K562 (cell line): Measurements from ENCODE around the gene WNK2. TPM values are rescaled to one million over a fixed set of nuclear protein-coding genes. Genes with fewer than 3 reads are reported as not detected.

ENCODE experiments used
- ATAC-seq: fragments of 200-7000 bp; cut with Tn5 transposase; 3 replicates; pipeline ENCODE4 v1.9.1; 2020; ENCODE audit warnings: moderate library complexity
- BruUV-seq: library from RNA; stranded (reverse); fragments of 400-500 nt; replicated peaks from 2 replicates; lab custom pipeline; 2021; lab: Mats Ljungman, UMichigan
- CTCF ChIA-PET: fragments of 300-600 bp; formaldehyde crosslinking; extraction: SDS; loops from one replicate; lab custom pipeline; 2021; ENCODE audit warnings: low intra/inter-chr PET ratio; lab: Yijun Ruan, JAX
- POLR2A ChIA-PET: fragments of 300-600, 350-650 bp; sonication (Branson Sonifier 250); formaldehyde crosslinking; extraction: SDS; loops from one replicate; lab custom pipeline; 2021; ENCODE audit warnings: antibody characterized with exemption, inconsistent platforms; lab: Yijun Ruan, JAX
- DNase-seq, 4 experiments: peaks; one replicate each; pipeline versions ENCODE4 v3.0.0 to v3.0.0-alpha.2; 2011 to 2018; ENCODE audit warnings: low spot score in 3 of 4, mixed read lengths in 3 of 4; ENCODE audit errors: extremely low read depth in 1 of 4
- FAIRE-seq: peaks from 2 replicates; lab custom pipeline; 2011; peaks lifted over from hg19 to GRCh38; lab: Jason Lieb, UNC
- H2AFZ ChIP-seq: 2 replicates; pipeline ENCODE4 v1.6.0; 2011; ENCODE audit warnings: low read depth, low read length, control low read depth, inconsistent platforms
- H3K27ac ChIP-seq: fragments of 200-600 bp; 3 replicates; pipeline ENCODE4 v1.8.0; 2011; ENCODE audit warnings: low read depth, mild to moderate bottlenecking, control low read depth, inconsistent platforms, low read length, moderate library complexity, mixed read lengths; ENCODE audit errors: extremely low read depth
- H3K27me3 ChIP-seq, 2 experiments: fragments of 300-600 bp in 1 of 2; 2 replicates in 1 of 2; 3 replicates in 1 of 2; pipeline versions ENCODE4 v1.6.0 to v1.8.0; 2011; ENCODE audit warnings: inconsistent platforms in 2 of 2, low read length in 2 of 2, mild to moderate bottlenecking in 1 of 2, mixed read lengths in 1 of 2, moderate library complexity in 1 of 2; ENCODE audit not compliant: control insufficient read depth in 2 of 2, insufficient read depth in 2 of 2
- H3K36me3 ChIP-seq: fragments of 300-600 bp; 3 replicates; pipeline ENCODE4 v1.8.0; 2011; ENCODE audit warnings: mild to moderate bottlenecking, low read length, inconsistent platforms; ENCODE audit not compliant: control insufficient read depth, insufficient read depth
- H3K4me1 ChIP-seq, 2 experiments: fragments of 200-600 bp in 1 of 2; replicated peaks in 1 of 2; 2 replicates in 1 of 2; 3 replicates in 1 of 2; pipeline versions ENCODE4 v1.5.1 to v1.8.0; 2011; ENCODE audit warnings: inconsistent platforms in 2 of 2, low read length in 2 of 2, mild to moderate bottlenecking in 1 of 2, mixed read lengths in 1 of 2, moderate library complexity in 1 of 2; ENCODE audit not compliant: control insufficient read depth in 2 of 2, insufficient read depth in 2 of 2
- H3K4me2 ChIP-seq: 2 replicates; pipeline ENCODE4 v1.6.1; 2011; ENCODE audit warnings: low read length, control low read depth, inconsistent platforms, mixed read lengths; ENCODE audit not compliant: insufficient read depth
- H3K4me3 ChIP-seq: fragments of 200-600 bp; sonication (generic), shearing (Covaris generic); 2 replicates; pipeline ENCODE4 v1.5.1; 2016; ENCODE audit warnings: control low read depth, inconsistent platforms
- H3K79me2 ChIP-seq: fragments of 200-600 bp; 3 replicates; pipeline ENCODE4 v1.8.0; 2011; ENCODE audit warnings: low read length, inconsistent platforms; ENCODE audit not compliant: control insufficient read depth, insufficient read depth
- H3K9ac ChIP-seq, 2 experiments: 2 replicates each; pipeline versions ENCODE4 v1.6.0 to v1.6.1; 2011; ENCODE audit warnings: low read depth in 2 of 2, low read length in 2 of 2, control low read depth in 1 of 2, inconsistent platforms in 1 of 2, mild to moderate bottlenecking in 1 of 2, mixed read lengths in 1 of 2; ENCODE audit not compliant: insufficient read depth in 1 of 2
- H3K9me1 ChIP-seq: one replicate; pipeline ENCODE4 v1.6.0; 2011; ENCODE audit warnings: inconsistent platforms, mild to moderate bottlenecking, low read length, moderate library complexity; ENCODE audit not compliant: control insufficient read depth, insufficient read depth
- H3K9me3 ChIP-seq: replicated peaks from 2 replicates; pipeline ENCODE4 v1.5.1; 2011; ENCODE audit warnings: low read depth, low read length, inconsistent platforms; ENCODE audit not compliant: control insufficient read depth, insufficient read depth
- H4K20me1 ChIP-seq: replicated peaks from 2 replicates; pipeline ENCODE4 v1.6.1; 2011; ENCODE audit warnings: low read length, inconsistent platforms, mixed read lengths; ENCODE audit not compliant: control insufficient read depth, insufficient read depth
- JUND ChIP-seq, 2 experiments: IDR thresholded peaks; 2 replicates in 1 of 2; 3 replicates in 1 of 2; pipeline ENCODE4 v1.6.1; 2011; ENCODE audit warnings: borderline replicate concordance in 2 of 2, low read depth in 2 of 2, low read length in 2 of 2, improper control_type of control experiment in 1 of 2, missing biosample characterization in 1 of 2, missing genetic modification characterization in 1 of 2, missing genetic modification reagents in 1 of 2
- LEF1 ChIP-seq: fragments of 450-650 bp; IDR thresholded peaks from 2 replicates; pipeline ENCODE4 v1.6.1; 2016; ENCODE audit warnings: mild to moderate bottlenecking
- RBM25 ChIP-seq: fragments of 200-400 bp; formaldehyde crosslinking; IDR thresholded peaks from 2 replicates; pipeline ENCODE4 v1.6.1; 2018; ENCODE audit warnings: low read length, low read depth, moderate library complexity; ENCODE audit not compliant: severe bottlenecking
- RFX5 ChIP-seq: IDR thresholded peaks from 2 replicates; pipeline ENCODE4 v1.6.1; 2011; ENCODE audit warnings: low read depth, mild to moderate bottlenecking, improper control_type of control experiment, low read length
- TFAM ChIP-seq: fragments of 250-450 bp; sonication (Bioruptor Pico); conservative IDR thresholded peaks from 2 replicates; pipeline ENCODE4 v1.5.0; 2021; ENCODE audit warnings: mild to moderate bottlenecking, moderate library complexity
- TGIF2 ChIP-seq: sonication (generic); formaldehyde crosslinking; IDR thresholded peaks from 2 replicates; pipeline ENCODE4 v1.8.1; 2022; ENCODE audit warnings: mild to moderate bottlenecking, missing genetic modification reagents, moderate library complexity
- ZNF212 ChIP-seq: fragments of 450-650 bp; formaldehyde crosslinking; IDR thresholded peaks from 2 replicates; pipeline ENCODE4 v1.4.0; 2020; ENCODE audit warnings: mild to moderate bottlenecking
- WGBS: fragments of 100-300 bp; shearing (Covaris generic); methylation state at CpG from one replicate; pipeline ENCODE4 v1.1.6; 2016; ENCODE audit warnings: low coverage, mixed read lengths; ENCODE audit not compliant: insufficient coverage; ENCODE audit errors: missing lambda C conversion rate; 5-methylcytosine and 5-hydroxymethylcytosine counted together
- in situ Hi-C: fragments of 300-500 bp; cut with MboI; formaldehyde crosslinking; loops from 4 replicates; pipeline ENCODE4 v1.15.0; 2018; ENCODE audit warnings: inconsistent platforms, mixed read lengths
- intact Hi-C: fragments of 100-400 bp; cut with micrococcal nuclease; formaldehyde crosslinking; loops from 2 replicates; pipeline ENCODE4 v1.14.2; 2022
- polyA plus RNA-seq, 8 experiments: library from polyadenylated mRNA; depleted of rRNA in 4 of 8; stranded (reverse) in 5 of 8; unstranded in 3 of 8; fragments of >200 nt; fragmentation: Nextera tagmentation in 2 of 8; fragmentation: Illumina TruSeq in 1 of 8; extraction: Ambion mirVana in 2 of 8; extraction: Trizol in 1 of 8; gene quantifications; 2 replicates each; pipeline versions ENCODE4 v1.2.1 to v1.2.3, GENCODE V29; 2011 to 2014; ENCODE audit warnings: inconsistent platforms in 1 of 8, missing spikeins in 1 of 8
- total RNA-seq, 7 experiments: library from RNA; depleted of rRNA in 6 of 7; stranded (reverse); fragments of >200 nt in 6 of 7; fragmentation: Illumina TruSeq in 2 of 7; extraction: Trizol in 2 of 7; gene quantifications; 2 replicates each; pipeline versions ENCODE4 v1.2.1 to v1.2.3, GENCODE V29; 2011 to 2021; ENCODE audit warnings: low replicate concordance in 1 of 7
- TF ChIP-seq, protein P1 (sequence below): fragments of 150-350 bp; conservative IDR thresholded peaks from 2 replicates; pipeline ENCODE4 v1.6.1; 2014; ENCODE audit warnings: low read length
- TF ChIP-seq, protein P2 (sequence below): fragments of 450-650 bp; IDR thresholded peaks from 2 replicates; pipeline ENCODE4 v1.6.1; 2014; ENCODE audit warnings: low read depth, mild to moderate bottlenecking, moderate library complexity, borderline replicate concordance
- TF ChIP-seq, protein P3 (sequence below), 2 experiments: fragments of 450-650 bp in 1 of 2; sonication (generic) in 1 of 2; formaldehyde crosslinking; conservative IDR thresholded peaks; 2 replicates each; pipeline versions ENCODE4 v1.4.0 to v1.8.1; 2020 to 2022; ENCODE audit warnings: mild to moderate bottlenecking in 1 of 2, missing genetic modification reagents in 1 of 2
- TF ChIP-seq, protein P4 (sequence below): fragments of 450-650 bp; formaldehyde crosslinking; IDR thresholded peaks from 2 replicates; pipeline ENCODE4 v1.4.0; 2022; ENCODE audit warnings: missing genetic modification characterization
- TF ChIP-seq, protein P5 (sequence below), 3 experiments: fragments of 200-800 bp in 1 of 3; sonication (Bioruptor generic) in 1 of 3; sonication (generic) in 1 of 3; formaldehyde crosslinking in 1 of 3; IDR thresholded peaks; 2 replicates each; pipeline versions ENCODE4 v1.6.1 to v1.8.0; 2016 to 2022; ENCODE audit warnings: mild to moderate bottlenecking in 2 of 3, missing compliant biosample characterization in 2 of 3, missing genetic modification characterization in 2 of 3, missing genetic modification reagents in 1 of 3

Gene WNK2
- total and polyA plus RNA-seq, 9 of the 15 experiments (the other 6 are each of a cell fraction or from before 2014, with no cell fraction given), result 0.36 to 3.3 (median 0.64) TPM; not detected in 2

DNA sequence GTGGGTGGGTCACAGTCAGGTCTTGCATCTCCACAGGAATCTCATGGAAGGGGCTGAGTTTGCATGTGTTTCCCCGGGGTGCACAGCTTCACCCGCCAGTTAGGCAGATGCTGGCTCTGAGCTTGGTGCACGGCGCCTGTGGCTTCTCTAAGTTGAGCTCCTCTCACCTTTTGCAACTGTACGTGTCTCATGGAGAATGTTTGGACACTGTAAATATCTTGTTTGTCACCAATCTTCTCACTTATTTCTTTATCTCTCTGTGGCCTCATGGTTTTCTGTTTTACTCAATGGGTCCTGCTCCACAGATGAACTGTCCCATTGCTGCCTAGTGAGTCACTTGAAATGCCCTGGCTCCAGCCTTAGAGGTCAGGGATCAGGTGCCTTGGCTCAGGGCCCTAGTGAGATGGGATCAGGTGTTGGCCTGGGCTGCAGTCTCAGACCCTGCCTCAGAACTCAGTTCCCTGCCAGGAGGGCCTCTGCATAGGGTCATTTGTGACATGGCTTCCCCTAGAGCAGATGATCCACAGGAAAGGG is 61.6 kb downstream of the WNK2 start (continued):
- TF ChIP-seq, protein P1, sequence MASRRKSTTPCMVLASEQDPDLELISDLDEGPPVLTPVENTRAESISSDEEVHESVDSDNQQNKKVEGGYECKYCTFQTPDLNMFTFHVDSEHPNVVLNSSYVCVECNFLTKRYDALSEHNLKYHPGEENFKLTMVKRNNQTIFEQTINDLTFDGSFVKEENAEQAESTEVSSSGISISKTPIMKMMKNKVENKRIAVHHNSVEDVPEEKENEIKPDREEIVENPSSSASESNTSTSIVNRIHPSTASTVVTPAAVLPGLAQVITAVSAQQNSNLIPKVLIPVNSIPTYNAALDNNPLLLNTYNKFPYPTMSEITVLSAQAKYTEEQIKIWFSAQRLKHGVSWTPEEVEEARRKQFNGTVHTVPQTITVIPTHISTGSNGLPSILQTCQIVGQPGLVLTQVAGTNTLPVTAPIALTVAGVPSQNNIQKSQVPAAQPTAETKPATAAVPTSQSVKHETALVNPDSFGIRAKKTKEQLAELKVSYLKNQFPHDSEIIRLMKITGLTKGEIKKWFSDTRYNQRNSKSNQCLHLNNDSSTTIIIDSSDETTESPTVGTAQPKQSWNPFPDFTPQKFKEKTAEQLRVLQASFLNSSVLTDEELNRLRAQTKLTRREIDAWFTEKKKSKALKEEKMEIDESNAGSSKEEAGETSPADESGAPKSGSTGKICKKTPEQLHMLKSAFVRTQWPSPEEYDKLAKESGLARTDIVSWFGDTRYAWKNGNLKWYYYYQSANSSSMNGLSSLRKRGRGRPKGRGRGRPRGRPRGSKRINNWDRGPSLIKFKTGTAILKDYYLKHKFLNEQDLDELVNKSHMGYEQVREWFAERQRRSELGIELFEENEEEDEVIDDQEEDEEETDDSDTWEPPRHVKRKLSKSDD, result no peak
- TF ChIP-seq RFX5 (no peak), RBM25 (no peak), TGIF2 (no peak)
- TF ChIP-seq, protein P2, sequence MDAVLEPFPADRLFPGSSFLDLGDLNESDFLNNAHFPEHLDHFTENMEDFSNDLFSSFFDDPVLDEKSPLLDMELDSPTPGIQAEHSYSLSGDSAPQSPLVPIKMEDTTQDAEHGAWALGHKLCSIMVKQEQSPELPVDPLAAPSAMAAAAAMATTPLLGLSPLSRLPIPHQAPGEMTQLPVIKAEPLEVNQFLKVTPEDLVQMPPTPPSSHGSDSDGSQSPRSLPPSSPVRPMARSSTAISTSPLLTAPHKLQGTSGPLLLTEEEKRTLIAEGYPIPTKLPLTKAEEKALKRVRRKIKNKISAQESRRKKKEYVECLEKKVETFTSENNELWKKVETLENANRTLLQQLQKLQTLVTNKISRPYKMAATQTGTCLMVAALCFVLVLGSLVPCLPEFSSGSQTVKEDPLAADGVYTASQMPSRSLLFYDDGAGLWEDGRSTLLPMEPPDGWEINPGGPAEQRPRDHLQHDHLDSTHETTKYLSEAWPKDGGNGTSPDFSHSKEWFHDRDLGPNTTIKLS, result no peak

DNA sequence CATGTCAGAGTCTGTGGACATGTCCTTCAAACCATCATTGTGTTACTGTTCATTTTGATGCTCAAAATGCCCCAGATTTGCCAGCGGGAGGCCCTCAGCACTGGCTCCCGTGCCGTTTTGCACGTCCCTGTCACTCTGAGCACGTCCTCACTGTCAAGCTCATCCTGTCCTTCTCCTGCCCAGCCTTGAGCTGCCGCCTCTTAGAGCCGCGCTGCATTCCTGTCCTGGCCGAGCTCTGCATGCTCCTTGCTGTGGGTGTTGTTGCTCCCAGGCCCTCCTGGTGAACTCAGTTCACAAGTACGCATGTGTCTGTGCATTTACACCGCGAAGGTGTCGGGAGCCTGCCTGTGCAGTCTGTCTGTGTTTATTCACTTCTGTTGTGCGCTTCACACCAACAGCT is 62.2 kb downstream of the WNK2 start:
- ChIA-PET CTCF (no interaction called here), POLR2A (interaction anchor here (0.6 kb wide), 1 partner anchor 14 kb away, joined by 4 read pairs; no protein-coding TSS in a partner anchor)
- 8% methylated on average over 14 of the region's 14 CpGs for WGBS
- TF ChIP-seq, protein P3, sequence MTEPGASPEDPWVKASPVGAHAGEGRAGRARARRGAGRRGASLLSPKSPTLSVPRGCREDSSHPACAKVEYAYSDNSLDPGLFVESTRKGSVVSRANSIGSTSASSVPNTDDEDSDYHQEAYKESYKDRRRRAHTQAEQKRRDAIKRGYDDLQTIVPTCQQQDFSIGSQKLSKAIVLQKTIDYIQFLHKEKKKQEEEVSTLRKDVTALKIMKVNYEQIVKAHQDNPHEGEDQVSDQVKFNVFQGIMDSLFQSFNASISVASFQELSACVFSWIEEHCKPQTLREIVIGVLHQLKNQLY (CRISPR knock-in tag; conservative IDR thresholded peaks at IDR 0.05), result no peak
- TF ChIP-seq JUND (IDR thresholded peaks at IDR 0.05; ENCODE audit: borderline replicate concordance, low read depth, low read length) (no peak), JUND (tag; IDR thresholded peaks at IDR 0.05; ENCODE audit: borderline replicate concordance, low read depth, low read length) (no peak), TFAM (CRISPR knock-in tag) (no peak), LEF1 (no peak), ZNF212 (CRISPR knock-in tag) (no peak)
- TF ChIP-seq, protein P4, sequence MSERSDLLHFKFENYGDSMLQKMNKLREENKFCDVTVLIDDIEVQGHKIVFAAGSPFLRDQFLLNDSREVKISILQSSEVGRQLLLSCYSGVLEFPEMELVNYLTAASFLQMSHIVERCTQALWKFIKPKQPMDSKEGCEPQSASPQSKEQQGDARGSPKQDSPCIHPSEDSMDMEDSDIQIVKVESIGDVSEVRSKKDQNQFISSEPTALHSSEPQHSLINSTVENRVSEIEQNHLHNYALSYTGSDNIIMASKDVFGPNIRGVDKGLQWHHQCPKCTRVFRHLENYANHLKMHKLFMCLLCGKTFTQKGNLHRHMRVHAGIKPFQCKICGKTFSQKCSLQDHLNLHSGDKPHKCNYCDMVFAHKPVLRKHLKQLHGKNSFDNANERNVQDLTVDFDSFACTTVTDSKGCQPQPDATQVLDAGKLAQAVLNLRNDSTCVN (CRISPR knock-in tag), result no peak
- TF ChIP-seq, protein P5, sequence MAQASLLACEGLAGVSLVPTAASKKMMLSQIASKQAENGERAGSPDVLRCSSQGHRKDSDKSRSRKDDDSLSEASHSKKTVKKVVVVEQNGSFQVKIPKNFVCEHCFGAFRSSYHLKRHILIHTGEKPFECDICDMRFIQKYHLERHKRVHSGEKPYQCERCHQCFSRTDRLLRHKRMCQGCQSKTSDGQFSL (CRISPR knock-in tag; IDR thresholded peaks at IDR 0.05), result no peak
- TF ChIP-seq, protein P5 (tag; IDR thresholded peaks at IDR 0.05), result no peak

More for the DNA sequence above, 62.2 kb downstream of the WNK2 start:
- intact Hi-C loops, result no loop called here
- Histone ChIP-seq H3K9me1 (no peaks in the 10 kb centered on the region), H3K4me1 (no peaks in the 10 kb centered on the region; a peak in 1 of 5 replicates), H3K9ac (no peak overlapping the region), H4K20me1 (peaks cover 15% of the 10 kb centered on the region; the same call in 1 of the 2 replicates), H3K27ac (no peak overlapping the region), H3K79me2 (no peaks in the 10 kb centered on the region), H3K36me3 (no peaks in the 10 kb centered on the region), H3K27me3 (peaks cover 24 to 79% of the 10 kb centered on the region in 2 experiments), H2AFZ (no peak overlapping the region), H3K4me3 (no peak overlapping the region), H3K9me3 (no peaks in the 10 kb centered on the region), H3K4me2 (no peak overlapping the region)
- in situ Hi-C loops, result no loop called here
- no peak for DNase-seq
- FAIRE-seq, result no peak
- no TSS peak for BruUV-seq
- no peak for ATAC-seq
